Fibroblast of villous mesenchyme (primary cell): ENCODE measurements around the gene PNMT. TPM values are rescaled to one million over a fixed set of nuclear protein-coding genes. Genes with fewer than 3 reads are reported as not detected.

Source experiments
- total RNA-seq: library from RNA; depleted of rRNA; stranded (reverse); fragments of >200 nt; gene quantifications from 2 replicates; pipeline ENCODE4 v1.2.3, GENCODE V29; 2012

Gene PNMT
- total RNA-seq, 1 donor = not detected

Other genes with a start within 250 kb of the PNMT start
- gene MED1, start 217.2 kb upstream of the PNMT start, total RNA-seq = 20.3 and 31.1 TPM in 2 replicates
- 39.3 and 39.6 TPM in 2 replicates for gene CDK12, start 207.0 kb upstream of the PNMT start, total RNA-seq
- gene NEUROD2, start 60.5 kb upstream of the PNMT start, total RNA-seq = not detected in 2 replicates
- gene PPP1R1B, start 41.5 kb upstream of the PNMT start, total RNA-seq = not detected in 2 replicates
- 23.7 and 42.5 TPM in 2 replicates for gene STARD3, start 31.3 kb upstream of the PNMT start, total RNA-seq
- gene TCAP, start 3.1 kb upstream of the PNMT start, total RNA-seq = under 0.01 TPM in 1 of 2 replicates, not detected in the other
- gene PGAP3, start 19.6 kb downstream of the PNMT start, total RNA-seq = 4.7 and 7.7 TPM in 2 replicates
- 42.2 and 47.1 TPM in 2 replicates for gene ERBB2, start 31.6 kb downstream of the PNMT start, total RNA-seq
- 19.0 and 30.3 TPM in 2 replicates for gene MIEN1, start 62.1 kb downstream of the PNMT start, total RNA-seq
- gene GRB7, start 69.5 kb downstream of the PNMT start, total RNA-seq = 0.97 and 1.3 TPM in 2 replicates
- gene IKZF3, start 195.9 kb downstream of the PNMT start, total RNA-seq = under 0.01 TPM in 2 replicates
- gene ZPBP2, start 199.7 kb downstream of the PNMT start, total RNA-seq = not detected in 2 replicates